Stromal cell of bone marrow (primary cell): ENCODE measurements around the gene SKA3.
"Not testable (repeated sequence)": the region's sequence is repeated elsewhere in the genome, so short reads cannot be mapped to it uniquely, and the experiment has no call there.

Experiments used
- DNase-seq: peaks from one replicate; pipeline ENCODE4 v3.0.0-alpha.2; 2012; ENCODE audit warnings: low read depth

Gene SKA3

DNA sequence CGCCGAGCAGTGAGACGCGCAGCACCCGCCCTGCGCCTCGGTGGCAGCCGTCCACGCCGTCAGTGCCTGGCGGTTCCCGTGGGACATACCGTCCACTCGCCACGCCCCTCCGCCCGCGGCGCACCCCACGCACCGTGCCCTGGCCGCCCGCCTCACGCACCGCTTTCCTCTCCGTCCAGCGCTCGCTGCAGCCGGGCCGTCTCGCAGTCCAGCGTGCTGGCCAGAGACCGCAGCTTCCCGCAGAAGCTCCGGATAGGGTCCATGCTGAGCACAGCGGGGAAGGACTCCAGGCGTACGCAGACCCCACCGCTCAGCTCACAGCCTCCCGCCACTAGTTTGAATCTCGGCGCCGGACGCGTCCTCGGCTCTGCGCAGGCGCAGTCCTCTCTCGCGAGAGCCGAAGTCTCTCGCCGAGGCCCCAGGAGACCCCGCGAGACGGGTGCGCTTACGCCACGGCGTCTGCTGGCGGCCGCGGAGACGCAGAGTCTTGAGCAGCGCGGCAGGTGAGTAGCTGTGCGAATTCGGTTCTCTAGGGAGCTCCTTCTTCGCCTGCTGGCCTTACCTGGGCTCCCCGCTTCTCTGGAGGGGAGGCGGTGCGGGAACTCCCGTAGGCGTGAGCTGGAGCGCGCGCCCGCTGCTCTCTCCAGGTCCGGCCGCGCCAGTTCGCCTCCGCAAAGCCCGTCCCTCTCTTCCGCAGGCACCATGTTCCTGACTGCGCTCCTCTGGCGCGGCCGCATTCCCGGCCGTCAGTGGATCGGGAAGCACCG lies at the start of gene SKA3, which contains the start of gene MRPL57:
Gene SKA3 (minus strand): TSS at position 338 of the 767 bp plus-strand sequence. CDS start 75 bp downstream, at position 263.
Gene MRPL57 (plus strand): TSS at position 444 of the 767 bp plus-strand sequence. CDS start 259 bp downstream, at position 703.
- peak; percentile 71 for DNase-seq

GRCh38 chr13:21225082-21225481 lies 48.7 kb upstream of the SKA3 start:
- DNase-seq, result no peak

DNA sequence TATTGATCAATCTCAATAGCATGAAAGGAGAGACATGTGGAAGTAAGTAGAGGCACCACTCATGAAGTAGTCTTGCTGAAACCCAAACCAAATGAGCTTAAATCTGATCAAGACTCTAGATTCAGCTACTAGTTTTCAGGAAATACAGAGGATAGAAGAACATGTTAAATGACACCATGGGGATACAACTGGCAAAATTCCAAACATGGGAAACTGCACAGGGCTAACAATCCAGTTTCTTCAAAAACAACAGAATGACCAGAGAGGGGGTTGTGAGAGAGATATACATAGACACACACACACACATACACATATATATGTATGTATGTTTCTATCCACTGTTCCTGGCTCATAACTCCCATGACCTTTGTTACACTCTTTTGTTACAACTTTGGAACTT lies 44.9 kb upstream of the SKA3 start:
- no peak for DNase-seq

DNA sequence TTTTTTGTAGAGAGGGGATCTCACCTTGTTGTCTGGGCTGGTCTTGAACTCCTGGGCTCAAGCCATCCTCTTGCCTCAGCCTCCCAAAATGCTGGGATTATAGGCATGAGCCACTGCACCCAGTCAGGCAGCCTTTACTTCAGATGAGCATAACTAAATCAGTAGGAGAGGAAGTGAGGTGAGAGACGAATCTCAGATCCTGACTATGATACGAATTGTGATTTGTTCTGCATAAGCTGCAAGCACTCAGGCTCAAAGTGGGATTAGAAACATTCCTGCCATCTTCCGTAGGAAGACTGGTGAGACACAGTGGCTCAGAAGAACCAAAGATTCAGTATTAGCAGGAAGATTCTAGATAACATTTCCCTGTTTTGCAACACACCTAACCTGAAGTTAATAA lies 43.4 kb upstream of the SKA3 start:
- not testable (repeated sequence) for DNase-seq

- no peak for DNase-seq
Observed at GRCh38 chr13:21219036-21219381, 42.7 kb upstream of the SKA3 start.

DNA sequence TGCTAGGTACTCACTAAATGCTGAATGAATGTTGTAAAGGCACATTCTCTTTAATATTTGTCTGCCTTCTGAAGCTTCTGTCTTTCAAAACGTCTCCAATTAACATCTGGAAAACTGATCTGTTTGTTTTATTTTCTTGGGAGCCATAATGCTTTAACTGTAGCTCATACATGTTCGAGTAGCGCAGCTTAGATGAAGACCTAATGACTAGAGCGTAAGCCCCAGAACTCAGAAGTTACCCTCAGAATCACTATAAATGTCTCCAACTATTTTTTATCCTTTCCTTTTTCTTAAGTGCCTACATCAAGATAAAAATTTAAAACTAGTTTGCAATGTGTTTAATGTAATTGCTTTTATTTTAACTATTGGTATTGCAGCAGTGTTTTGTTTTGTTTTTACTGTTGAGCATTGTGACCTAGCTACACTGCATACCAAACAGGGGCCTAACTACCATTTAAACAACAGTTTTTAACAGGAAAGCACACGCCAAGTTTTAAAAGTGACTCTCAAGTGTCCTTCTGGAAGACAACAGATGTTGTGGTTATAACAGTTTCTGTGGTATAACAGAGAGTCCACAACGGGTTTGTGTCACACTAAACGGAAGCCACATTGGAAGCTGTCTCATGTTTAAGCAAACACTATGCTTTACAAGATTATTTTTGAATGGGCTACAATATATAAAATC lies 42.1 kb upstream of the SKA3 start:
- DNase-seq, result no peak

GRCh38 chr13:21216332-21216731 lies 40.0 kb upstream of the SKA3 start:
- DNase-seq, result no peak

GRCh38 chr13:21215419-21215818 lies 39.1 kb upstream of the SKA3 start:
- not testable (repeated sequence) for DNase-seq

- DNase-seq, result no peak
Observed at GRCh38 chr13:21212138-21212775, 35.9 kb upstream of the SKA3 start.

DNA sequence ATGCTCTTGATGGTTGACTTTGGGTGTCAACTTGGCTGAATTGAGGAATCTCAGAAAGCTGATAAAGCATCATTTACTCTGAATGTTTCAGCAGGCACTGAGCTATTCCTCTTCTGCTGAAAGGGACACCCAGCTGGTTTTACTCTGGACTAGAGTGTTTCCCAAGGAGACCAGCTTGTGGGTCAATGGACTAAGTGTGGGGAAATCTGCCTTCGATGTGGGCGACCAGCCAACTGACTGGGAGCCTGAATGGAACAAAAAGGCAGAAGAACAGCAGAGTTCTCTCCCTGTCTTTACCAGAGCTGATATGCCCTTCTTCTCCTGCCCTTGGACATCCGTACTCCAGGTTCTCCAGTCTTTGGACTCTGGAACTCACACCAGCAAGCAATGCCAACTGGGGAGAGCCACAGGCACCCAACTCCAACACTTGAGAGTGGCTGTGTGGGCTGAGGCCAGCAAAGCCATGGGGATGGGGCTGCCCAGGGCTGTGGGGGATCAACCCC lies 32.4 kb upstream of the SKA3 start:
- DNase-seq, result no peak

GRCh38 chr13:21202767-21203531 lies 26.6 kb upstream of the SKA3 start:
- DNase-seq, result no peak

GRCh38 chr13:21201456-21202190 lies 25.3 kb upstream of the SKA3 start:
- not testable (repeated sequence) for DNase-seq

GRCh38 chr13:21198391-21198790 lies 22.0 kb upstream of the SKA3 start:
- not testable (repeated sequence) for DNase-seq

GRCh38 chr13:21197606-21198225 lies 21.4 kb upstream of the SKA3 start:
- not testable (repeated sequence) for DNase-seq

DNA sequence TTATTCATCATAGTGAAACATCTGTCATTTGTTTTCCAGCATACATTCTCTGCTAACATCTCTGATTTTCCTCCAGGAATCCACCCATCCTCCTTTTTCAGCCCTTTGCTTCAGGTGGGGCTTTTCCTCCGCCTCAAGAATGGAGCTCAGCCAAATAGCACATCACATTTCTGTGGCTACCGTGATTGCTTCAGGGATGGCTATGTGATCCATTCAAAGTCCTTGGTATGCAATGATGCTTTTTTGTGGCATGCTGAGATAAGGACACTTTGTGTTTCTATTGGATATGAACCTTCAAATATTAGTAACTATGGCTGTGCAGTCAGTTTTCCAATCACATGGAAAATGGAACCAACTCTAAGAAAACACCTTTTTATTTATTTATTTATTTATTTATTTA lies 18.4 kb upstream of the SKA3 start:
- not testable (repeated sequence) for DNase-seq

- not testable (repeated sequence) for DNase-seq
Observed at GRCh38 chr13:21186410-21186809, 10.1 kb upstream of the SKA3 start.

- DNase-seq, result no peak
Observed at GRCh38 chr13:21181671-21182070, 5.3 kb upstream of the SKA3 start.

DNA sequence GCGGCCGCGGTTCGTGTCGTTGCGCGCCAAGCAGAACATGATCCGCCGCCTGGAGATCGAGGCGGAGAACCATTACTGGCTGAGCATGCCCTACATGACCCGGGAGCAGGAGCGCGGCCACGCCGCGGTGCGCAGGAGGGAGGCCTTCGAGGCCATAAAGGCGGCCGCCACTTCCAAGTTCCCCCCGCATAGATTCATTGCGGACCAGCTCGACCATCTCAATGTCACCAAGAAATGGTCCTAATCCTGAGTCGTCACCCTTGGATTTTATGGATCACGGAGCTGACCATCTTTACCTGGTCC lies 581 bp upstream of the SKA3 start:
- no peak for DNase-seq

DNA sequence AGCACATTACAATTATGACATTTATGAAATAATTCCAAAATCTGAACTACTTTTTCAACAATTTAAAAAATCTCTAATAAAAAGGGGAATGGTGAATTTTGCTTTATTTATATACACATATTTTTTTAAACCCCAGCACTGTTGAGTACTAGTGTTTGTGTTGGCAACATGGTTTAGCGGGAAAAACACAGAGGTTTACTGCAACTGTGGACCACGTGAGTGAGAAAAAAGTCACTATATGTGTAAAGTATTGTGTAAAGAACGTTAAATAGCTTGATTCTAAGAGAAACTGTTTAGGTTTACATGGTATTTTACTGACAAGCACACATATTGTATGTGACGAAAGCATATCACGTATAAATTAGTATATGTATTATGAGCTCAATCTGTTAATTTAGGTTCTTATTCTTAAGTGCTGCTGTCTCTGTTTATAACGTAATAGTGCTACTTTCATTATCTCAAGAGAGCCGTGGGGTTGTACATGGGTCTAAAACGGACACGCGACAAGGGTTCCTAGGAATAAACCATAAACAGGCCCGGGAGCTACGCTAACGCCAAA lies 617 bp downstream of the SKA3 start:
- DNase-seq, result peak; percentile 5

GRCh38 chr13:21173767-21174166 lies 2.6 kb downstream of the SKA3 start:
- DNase-seq, result not testable (repeated sequence)

GRCh38 chr13:21171420-21171819 lies 4.9 kb downstream of the SKA3 start:
- no peak for DNase-seq
